Activated gamma-delta T cell treated with anti-CD3 and anti-CD28 coated beads, Interleukin-2, amount 50 U/mL, for 16 hours (primary cell): Measurements from ENCODE around the gene NSUN2.

Experiments
- DNase-seq: peaks from one replicate; pipeline ENCODE4 v3.0.0-alpha.2; 2020; ENCODE audit warnings: low read depth

Gene NSUN2

DNA sequence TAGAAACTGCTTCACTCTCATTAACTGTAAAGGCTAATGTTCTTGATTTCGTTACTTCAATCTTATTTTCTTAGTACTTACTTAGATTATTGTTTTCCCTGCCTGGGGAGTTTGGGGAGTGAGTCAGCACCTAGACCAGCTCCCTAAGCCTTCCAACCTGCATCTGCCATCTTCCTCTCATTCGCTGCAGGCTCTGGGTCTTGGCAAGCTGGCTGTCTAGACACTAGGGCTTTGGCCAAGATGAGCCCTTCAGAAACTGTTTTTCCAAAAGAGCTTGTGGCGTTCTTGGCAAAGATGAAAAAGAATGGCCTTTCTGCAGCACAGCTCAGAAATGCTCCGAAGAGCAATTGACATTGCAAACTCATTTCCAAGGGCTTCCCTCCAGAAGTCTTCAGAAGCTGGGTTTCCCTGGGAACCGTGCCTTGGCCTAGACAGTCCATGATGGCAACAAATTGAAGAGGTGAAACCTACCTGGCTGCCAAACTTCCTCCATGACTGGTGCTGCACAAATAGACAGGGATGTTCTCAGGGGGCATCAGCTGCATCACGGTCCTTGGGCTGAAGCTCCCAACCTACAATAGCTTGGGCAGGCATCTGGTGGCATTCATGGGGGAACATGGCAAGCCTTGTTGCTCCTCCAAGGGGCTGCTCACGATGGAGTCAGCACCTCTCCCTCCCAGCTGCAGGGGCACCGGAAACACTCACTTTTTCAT is 76.6 kb downstream of the NSUN2 start:
- no peak for DNase-seq

DNA sequence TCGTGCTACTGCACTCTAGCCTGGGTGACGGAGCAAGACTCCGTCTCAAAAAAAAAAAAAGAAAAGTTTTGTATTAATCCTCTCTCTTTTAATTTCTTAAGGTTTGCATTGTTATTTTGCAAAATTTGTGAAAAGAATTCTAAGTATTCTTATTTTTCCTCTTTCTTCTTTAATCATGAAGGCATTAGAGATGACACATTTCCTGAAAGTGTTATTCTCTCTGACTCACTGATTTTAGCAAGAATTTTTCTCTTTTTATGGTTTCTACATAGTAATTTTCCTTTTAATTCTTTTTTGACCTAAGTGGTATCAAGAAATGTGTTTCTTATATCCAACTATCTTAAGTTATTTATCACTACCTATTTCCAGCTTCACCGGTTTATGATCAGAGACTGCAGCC is 78.0 kb downstream of the NSUN2 start:
- DNase-seq: no peak

DNA sequence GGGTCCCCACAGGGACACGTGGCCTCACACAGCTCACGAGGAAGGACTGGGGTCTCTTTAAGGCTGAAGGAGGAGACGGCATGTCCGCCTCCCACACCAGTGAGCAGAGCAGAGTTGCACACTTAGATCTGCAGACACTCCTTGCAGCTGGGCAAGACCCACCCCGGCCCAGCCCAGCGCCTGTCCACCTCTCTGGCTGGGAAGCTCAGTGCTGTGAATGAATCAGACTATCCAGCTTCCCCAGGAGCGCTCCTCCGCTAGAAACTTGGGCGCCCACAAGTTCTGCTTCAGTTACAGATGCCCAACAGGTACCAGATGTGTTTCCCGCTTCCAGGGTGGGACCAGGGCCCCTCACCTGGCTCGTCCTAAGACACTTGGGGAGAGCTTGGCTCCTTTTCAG is 78.9 kb downstream of the NSUN2 start:
- DNase-seq: no peak

DNA sequence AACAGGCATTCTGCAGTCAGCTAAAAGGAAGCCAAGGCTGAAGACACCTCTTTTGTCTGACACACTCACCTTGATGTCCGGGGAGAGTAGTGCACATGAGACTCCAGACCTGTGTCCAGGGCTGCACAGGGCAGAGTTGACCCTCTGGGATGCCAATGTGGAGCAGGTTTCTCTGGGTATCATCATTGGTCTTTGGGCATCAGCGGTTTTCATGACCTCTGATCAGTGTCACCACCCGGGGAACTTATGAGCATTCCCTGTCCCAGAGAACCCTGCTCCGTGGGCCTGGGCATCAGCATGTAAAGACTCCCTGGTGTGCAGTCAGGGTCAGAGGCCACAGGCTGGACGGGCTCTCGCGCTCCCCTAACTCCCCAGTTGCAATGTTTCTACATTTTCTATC is 80.2 kb downstream of the NSUN2 start:
- no peak for DNase-seq

DNA sequence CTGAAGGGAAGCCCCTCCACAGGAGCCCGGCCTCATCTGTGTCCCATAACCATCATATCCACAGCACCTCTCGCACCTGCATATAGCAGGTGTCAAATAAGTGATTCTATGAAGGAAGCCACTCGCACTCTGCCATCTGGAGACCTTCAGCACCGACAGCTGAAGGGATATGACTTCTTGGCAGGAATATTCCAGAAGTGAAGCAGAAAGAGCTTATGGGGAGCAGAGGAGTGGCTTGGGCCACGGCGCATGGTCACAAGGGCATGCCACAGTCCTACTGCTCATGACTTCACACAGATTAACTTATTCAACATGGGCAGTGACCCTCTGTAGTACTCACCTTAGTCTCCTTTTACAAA is 80.9 kb downstream of the NSUN2 start:
- DNase-seq: no peak

DNA sequence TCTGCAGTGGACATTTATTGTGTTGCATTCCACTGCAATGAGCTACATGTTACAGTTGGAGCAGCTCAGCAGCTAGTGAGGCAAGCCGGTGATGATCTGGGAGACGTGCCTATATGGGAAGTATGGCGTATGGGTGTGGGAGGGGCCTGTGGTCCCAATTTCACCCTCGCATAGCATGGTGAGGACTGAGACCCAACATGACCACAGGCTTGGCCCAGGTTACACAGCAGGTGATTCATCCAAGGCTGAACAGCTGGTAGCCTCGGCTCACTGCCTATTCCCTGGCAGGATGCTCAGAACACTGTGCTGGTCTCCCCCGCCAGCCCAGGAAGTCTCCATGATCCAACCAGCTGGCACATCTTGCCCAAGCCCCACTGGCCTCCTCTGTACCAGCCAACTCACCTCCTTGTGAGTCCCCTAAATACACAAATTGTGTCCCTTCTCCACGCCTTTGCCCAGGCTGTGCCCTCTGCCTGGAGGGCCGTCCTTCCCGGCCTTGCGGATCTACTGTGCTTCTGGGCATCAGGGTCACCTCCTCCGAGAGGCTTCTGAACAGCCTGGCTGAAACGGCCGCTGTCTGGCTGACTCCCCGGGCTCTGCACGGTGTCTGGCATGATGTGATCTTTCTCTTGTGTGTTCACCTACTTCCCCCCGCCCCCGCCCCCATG is 81.4 kb downstream of the NSUN2 start:
- DNase-seq: no peak

DNA sequence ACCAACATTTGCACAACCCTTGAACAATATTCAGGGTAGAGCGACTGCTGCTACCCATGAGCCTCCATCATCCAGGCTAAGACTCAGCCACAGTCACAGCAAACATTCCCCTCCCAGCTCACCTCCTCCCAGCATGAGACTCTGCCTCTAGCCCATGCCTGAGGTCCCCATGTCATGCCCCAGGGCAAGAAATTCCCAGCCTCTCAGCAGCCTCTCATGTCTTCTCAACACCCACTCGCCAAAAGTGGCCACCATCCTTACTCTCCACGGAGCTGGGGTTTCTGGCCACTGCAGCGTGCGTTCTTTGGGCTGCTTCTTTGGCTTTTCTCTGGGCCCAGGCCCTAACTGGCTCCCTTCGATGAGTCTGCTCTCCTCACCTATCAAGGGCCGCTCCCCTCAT is 82.2 kb downstream of the NSUN2 start:
- DNase-seq: no peak
